Sigmoid colon (tissue), 7 donors: Measurements from ENCODE around the gene HCAR1. TPM values are rescaled to one million over a fixed set of nuclear protein-coding genes. Genes with fewer than 3 reads are reported as not detected.
"Not testable (repeated sequence)": the region's sequence is repeated elsewhere in the genome, so short reads cannot be mapped to it uniquely, and the experiment has no call there.

Experiments
- DNase-seq: peaks from one replicate; pipeline ENCODE4 v3.0.0-alpha.2; 2019
- H3K27ac ChIP-seq, 4 donors: fragments of 200-600 bp; sonication (generic); one replicate each; pipeline ENCODE4 v1.5.1; 2016 to 2019; ENCODE audit warnings: mild to moderate bottlenecking in 1 of 4
- H3K27me3 ChIP-seq, 3 donors: fragments of 200-600 bp; sonication (generic); one replicate each; pipeline ENCODE4 v1.5.1; 2019; ENCODE audit warnings: mild to moderate bottlenecking in 1 of 3
- H3K36me3 ChIP-seq, 4 donors: fragments of 200-600 bp; sonication (generic); one replicate each; pipeline ENCODE4 v1.5.1; 2016 to 2019
- H3K4me1 ChIP-seq, 4 donors: fragments of 200-600 bp; sonication (generic); one replicate each; pipeline ENCODE4 v1.5.1; 2017 to 2019
- H3K4me3 ChIP-seq, 4 donors: fragments of 200-600 bp; sonication (generic); one replicate each; pipeline ENCODE4 v1.5.1; 2017 to 2019; ENCODE audit warnings: mild to moderate bottlenecking in 2 of 4, moderate library complexity in 1 of 4
- H3K9me3 ChIP-seq, 4 donors: fragments of 200-600 bp in 3 of 4; sonication (generic) in 3 of 4; one replicate each; pipeline versions ENCODE4 v1.5.1 to v1.6.1; 2013 to 2019
- CTCF ChIP-seq, 4 experiments: fragments of 450-650 bp in 3 of 4; fragments of 200-600 bp in 1 of 4; IDR thresholded peaks; one replicate each; pipeline ENCODE4 v1.5.1; 2016 to 2019; ENCODE audit warnings: antibody characterized with exemption in 4 of 4, mild to moderate bottlenecking in 3 of 4, moderate library complexity in 2 of 4
- EP300 ChIP-seq, 4 donors: sonication (generic); formaldehyde crosslinking; IDR thresholded peaks; one replicate each; pipeline ENCODE4 v1.6.1; 2017; ENCODE audit warnings: antibody characterized with exemption in 4 of 4
- POLR2A ChIP-seq, 2 donors: fragments of 450-650 bp; IDR thresholded peaks; one replicate each; pipeline ENCODE4 v1.6.1; 2016; ENCODE audit warnings: antibody characterized with exemption in 2 of 2, mild to moderate bottlenecking in 2 of 2, moderate library complexity in 2 of 2
- POLR2AphosphoS5 ChIP-seq, 4 donors: sonication (generic); formaldehyde crosslinking; IDR thresholded peaks; one replicate each; pipeline ENCODE4 v1.6.1; 2017; ENCODE audit warnings: antibody characterized with exemption in 4 of 4
- WGBS, 2 donors: extraction: QIAGEN DNeasy Blood & Tissue Kit; methylation state at CpG; one replicate each; pipeline ENCODE4 v1.1.7; 2013; 5-methylcytosine and 5-hydroxymethylcytosine counted together
- intact Hi-C: fragments of 100-400 bp; cut with DNase I; formaldehyde crosslinking; loops from one replicate; pipeline ENCODE4 v1.15.1; 2023
- polyA plus RNA-seq, 3 donors: library from polyadenylated mRNA; stranded (reverse); fragments of 200-250 nt; gene quantifications; one replicate each; pipeline ENCODE4 v1.2.3, GENCODE V29; 2013
- small RNA-seq, 3 donors: library from RNA; depleted of rRNA; stranded (forward); fragments of <200 nt; gene quantifications; one replicate each; pipeline ENCODE3, GENCODE V24; 2016
- total RNA-seq, 4 donors: library from RNA; depleted of rRNA; stranded (reverse); fragments of >200 nt; gene quantifications; one replicate each; pipeline ENCODE4 v1.1.0, GENCODE V29; 2016
- donor health status: healthy with polysubstance abuse.
- donor health status: Bipolar disorder and iron deficiency.
- donor health status: healthy.

Gene HCAR1
- total and polyA plus RNA-seq, 7 donors: under 0.01 to 0.12 TPM; not detected in 5

GRCh38 chr12:122684297-122684813 is 46.3 kb downstream of the HCAR1 start:
- Histone ChIP-seq H3K9me3 (no peaks in the 10 kb centered on the region), H3K27ac (no peak overlapping the region), H3K4me3 (no peak overlapping the region), H3K36me3 (no peaks in the 10 kb centered on the region), H3K27me3 (no peaks in the 10 kb centered on the region), H3K4me1 (no peaks in the 10 kb centered on the region)
- 81 to 84% methylated on average over 5 of the region's 5 CpGs for WGBS, 2 donors
- DNase-seq: no peak
- TF ChIP-seq POLR2AphosphoS5 (IDR thresholded peaks at IDR 0.05) (no peak), EP300 (IDR thresholded peaks at IDR 0.05) (no peak), POLR2A (IDR thresholded peaks at IDR 0.05) (no peak), CTCF (IDR thresholded peaks at IDR 0.05) (no peak)
- intact Hi-C loops: no loop called here

GRCh38 chr12:122681814-122682213 is 48.8 kb downstream of the HCAR1 start:
- Histone ChIP-seq H3K4me3 (no peak overlapping the region), H3K27me3 (no peaks in the 10 kb centered on the region), H3K9me3 (no peaks in the 10 kb centered on the region), H3K27ac (no peak overlapping the region), H3K4me1 (no peaks in the 10 kb centered on the region), H3K36me3 (no peaks in the 10 kb centered on the region)
- no peak for DNase-seq
- intact Hi-C loops: no loop called here
- 78 to 92% methylated on average over 4 of the region's 4 CpGs for WGBS, 2 donors
- TF ChIP-seq CTCF (IDR thresholded peaks at IDR 0.05) (no peak), POLR2AphosphoS5 (IDR thresholded peaks at IDR 0.05) (no peak), EP300 (IDR thresholded peaks at IDR 0.05) (no peak), POLR2A (IDR thresholded peaks at IDR 0.05) (no peak)

GRCh38 chr12:122680989-122681388 is 49.7 kb downstream of the HCAR1 start:
- H3K36me3 ChIP-seq, DNase-seq, intact Hi-C loops, H3K27ac ChIP-seq, H3K27me3 ChIP-seq, H3K9me3 ChIP-seq, H3K4me1 ChIP-seq, H3K4me3 ChIP-seq: not testable (repeated sequence)
- WGBS, 2 donors: 86 to 88% methylated on average over 6 of the region's 6 CpGs

GRCh38 chr12:122676781-122677180 is 53.9 kb downstream of the HCAR1 start:
- H3K27me3 ChIP-seq, H3K27ac ChIP-seq, DNase-seq, intact Hi-C loops, H3K4me3 ChIP-seq, H3K9me3 ChIP-seq, H3K4me1 ChIP-seq, H3K36me3 ChIP-seq: not testable (repeated sequence)
- WGBS, 2 donors: 92 to 96% methylated on average over 32 of the region's 32 CpGs

Small RNA genes lying within 50 kb of the gene (small RNA-seq; reads per million reads assigned to genes)
- gene AC026333.2 (0 reads per million in 3 donors), gene RF00019 (0 reads per million in 3 donors)

Other genes starting within 250 kb of the HCAR1 start
- 10 to 100 TPM; 16.8 to 21.4 (median 20.7) TPM for gene ZCCHC8, start 229.9 kb downstream of the HCAR1 start, total RNA-seq
- 10 to 100 TPM; 10.2 to 16.5 (median 10.2) TPM for gene ZCCHC8, start 229.9 kb downstream of the HCAR1 start, polyA plus RNA-seq
- gene RSRC2, start 203.9 kb downstream of the HCAR1 start, total RNA-seq: 10 to 100 TPM; 60.9 to 79.9 (median 68.8) TPM
- 10 to 100 TPM; 38.4 to 56.2 (median 52.1) TPM for gene RSRC2, start 203.9 kb downstream of the HCAR1 start, polyA plus RNA-seq
- 10 to 100 TPM in 2 of 4 donors, 1 to 10 TPM in 2; 5.8 to 13.8 (median 9.1) TPM for gene KNTC1, start 203.6 kb downstream of the HCAR1 start, total RNA-seq
- gene KNTC1, start 203.6 kb downstream of the HCAR1 start, polyA plus RNA-seq: 10 to 100 TPM in 1 of 3 donors, 1 to 10 TPM in 2; 3.0 to 14.4 (median 3.2) TPM
- under 1 TPM in 1 of 4 donors, not detected in 3; 0.36 TPM for gene HCAR2, start 27.5 kb downstream of the HCAR1 start, total RNA-seq
- gene HCAR2, start 27.5 kb downstream of the HCAR1 start, polyA plus RNA-seq: under 1 TPM; 0.60 to 0.98 (median 0.92) TPM
- gene HCAR3, start 14.0 kb downstream of the HCAR1 start, total RNA-seq: under 1 TPM in 1 of 4 donors, not detected in 3; 0.14 TPM
- gene HCAR3, start 14.0 kb downstream of the HCAR1 start, polyA plus RNA-seq: under 1 TPM; 0.60 to 0.69 (median 0.67) TPM
- 10 to 100 TPM; 28.8 to 44.9 (median 31.0) TPM for gene DENR, start 22.0 kb upstream of the HCAR1 start, total RNA-seq
- 10 to 100 TPM; 26.4 to 34.5 (median 33.3) TPM for gene DENR, start 22.0 kb upstream of the HCAR1 start, polyA plus RNA-seq
- 1 to 10 TPM in 2 of 4 donors, under 1 TPM in 2; 0.66 to 1.8 (median 0.96) TPM for gene CCDC62, start 43.7 kb upstream of the HCAR1 start, total RNA-seq
- gene CCDC62, start 43.7 kb upstream of the HCAR1 start, polyA plus RNA-seq: under 1 TPM in 2 of 3 donors, not detected in 1; 0.20 to 0.60 TPM
- gene HIP1R, start 104.6 kb upstream of the HCAR1 start, total RNA-seq: 10 to 100 TPM in 1 of 4 donors, 1 to 10 TPM in 3; 4.2 to 15.2 (median 5.5) TPM
- gene HIP1R, start 104.6 kb upstream of the HCAR1 start, polyA plus RNA-seq: 10 to 100 TPM; 21.5 to 77.4 (median 24.6) TPM
- 10 to 100 TPM in 3 of 4 donors, 1 to 10 TPM in 1; 8.6 to 17.2 (median 15.3) TPM for gene VPS37B, start 165.3 kb upstream of the HCAR1 start, total RNA-seq
- 10 to 100 TPM; 53.2 to 64.7 (median 54.1) TPM for gene VPS37B, start 165.3 kb upstream of the HCAR1 start, polyA plus RNA-seq
- gene ABCB9, start 235.6 kb upstream of the HCAR1 start, total RNA-seq: 1 to 10 TPM; 1.6 to 3.8 (median 2.8) TPM
- 1 to 10 TPM; 1.2 to 5.3 (median 3.5) TPM for gene ABCB9, start 235.6 kb upstream of the HCAR1 start, polyA plus RNA-seq
- 10 to 100 TPM in 2 of 4 donors, 1 to 10 TPM in 2; 8.1 to 13.6 (median 9.4) TPM for gene OGFOD2, start 244.4 kb upstream of the HCAR1 start, total RNA-seq
- 10 to 100 TPM; 10.2 to 26.5 (median 17.8) TPM for gene OGFOD2, start 244.4 kb upstream of the HCAR1 start, polyA plus RNA-seq
- 100 to 1,000 TPM; 211 to 358 (median 327) TPM for gene ARL6IP4, start 249.8 kb upstream of the HCAR1 start, total RNA-seq
- gene ARL6IP4, start 249.8 kb upstream of the HCAR1 start, polyA plus RNA-seq: 100 to 1,000 TPM; 233 to 312 (median 243) TPM